Measurements from ENCODE around the gene VRTN. TPM values are rescaled to one million over a fixed set of nuclear protein-coding genes. Genes with fewer than 3 reads are reported as not detected.

VRTN gene
- polyA plus RNA-seq, 3 donors from 2014 or later, result not detected

DNA sequence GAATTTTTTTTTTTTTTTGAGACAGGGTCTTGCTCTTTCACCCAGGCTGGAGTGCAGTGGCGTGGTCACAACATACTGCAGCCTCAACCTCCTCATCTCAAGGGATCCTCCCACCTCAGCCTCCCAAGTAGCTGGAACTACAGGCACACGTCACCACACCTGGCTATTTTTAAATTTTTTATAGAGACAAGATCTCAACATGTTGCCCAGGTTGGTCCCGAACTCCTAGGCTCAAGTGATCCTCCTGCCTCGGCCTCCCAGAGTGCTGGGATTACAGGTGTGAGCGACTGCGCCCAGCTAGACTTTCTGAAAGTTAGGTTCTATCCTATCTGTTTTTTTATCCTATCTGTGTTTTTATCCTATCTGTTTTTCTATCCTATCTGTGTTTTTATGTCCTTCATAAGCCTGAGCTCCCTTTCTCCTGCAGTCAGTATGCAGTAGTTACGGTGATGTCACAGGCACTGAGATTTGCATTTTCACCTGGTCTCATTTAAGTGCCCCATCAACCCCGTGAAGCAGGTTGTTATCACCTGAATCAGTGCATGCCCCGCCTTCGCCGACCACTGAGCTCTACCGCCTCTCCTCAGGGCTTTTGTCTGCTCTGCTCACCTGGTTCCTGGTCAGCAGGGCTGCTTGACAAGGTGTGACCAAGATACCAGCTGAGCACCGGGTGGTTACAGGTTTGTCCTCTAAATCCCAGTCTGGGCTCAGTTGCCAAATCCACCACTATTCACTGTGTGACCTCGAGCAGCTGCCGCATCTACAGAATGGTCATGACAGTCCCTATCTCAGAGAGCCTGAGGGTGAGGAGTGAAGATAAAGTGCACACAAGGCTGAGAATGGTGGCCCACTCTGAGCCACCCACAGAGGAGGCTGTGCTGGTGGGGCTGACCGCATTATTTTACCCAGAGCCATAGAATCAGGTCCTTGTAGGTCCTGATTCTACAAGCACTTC is 44.6 kb downstream of the VRTN start:
- no peak overlapping the region for H3K27ac Mint-ChIP-seq
- no peaks in the 10 kb centered on the region for H3K4me1 Mint-ChIP-seq
- no peak for DNase-seq
- H3K9me3 Mint-ChIP-seq, result no peaks in the 10 kb centered on the region
- H3K36me3 Mint-ChIP-seq, result no peaks in the 10 kb centered on the region
- H3K27me3 Mint-ChIP-seq (ENCODE audit: low read depth in 3 of 3), result peaks cover 2 to 4% (median 2%) of the 10 kb centered on the region in 3 donors
- no peak overlapping the region for H3K4me3 Mint-ChIP-seq

DNA sequence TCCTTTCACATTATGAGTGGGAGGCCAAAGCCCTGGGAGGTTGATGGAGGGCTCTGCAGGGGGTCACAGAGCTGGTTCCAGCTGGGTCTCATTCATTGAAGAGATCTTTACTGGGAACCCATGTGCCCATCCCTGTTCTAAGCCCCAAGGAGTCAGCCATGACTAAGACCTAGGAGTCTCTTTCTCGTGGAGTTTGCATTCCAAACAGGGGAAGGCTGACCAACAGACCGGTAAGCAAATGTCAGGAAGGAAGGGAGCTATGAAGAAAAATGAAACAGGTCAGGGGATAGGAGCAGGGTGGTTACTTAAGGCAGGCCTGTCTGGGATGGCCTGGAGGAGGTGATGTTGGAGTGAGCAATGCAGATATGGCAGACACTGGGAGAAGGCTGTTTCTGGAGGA is 46.3 kb downstream of the VRTN start:
- H3K4me3 Mint-ChIP-seq, result no peak overlapping the region
- H3K27me3 Mint-ChIP-seq (ENCODE audit: low read depth in 3 of 3), result peaks cover 2 to 4% (median 2%) of the 10 kb centered on the region in 3 donors
- DNase-seq, result no peak
- no peaks in the 10 kb centered on the region for H3K9me3 Mint-ChIP-seq
- H3K36me3 Mint-ChIP-seq, result no peaks in the 10 kb centered on the region
- peaks cover 0 to 1% of the 10 kb centered on the region in 2 donors for H3K4me1 Mint-ChIP-seq
- no peak overlapping the region for H3K27ac Mint-ChIP-seq

DNA sequence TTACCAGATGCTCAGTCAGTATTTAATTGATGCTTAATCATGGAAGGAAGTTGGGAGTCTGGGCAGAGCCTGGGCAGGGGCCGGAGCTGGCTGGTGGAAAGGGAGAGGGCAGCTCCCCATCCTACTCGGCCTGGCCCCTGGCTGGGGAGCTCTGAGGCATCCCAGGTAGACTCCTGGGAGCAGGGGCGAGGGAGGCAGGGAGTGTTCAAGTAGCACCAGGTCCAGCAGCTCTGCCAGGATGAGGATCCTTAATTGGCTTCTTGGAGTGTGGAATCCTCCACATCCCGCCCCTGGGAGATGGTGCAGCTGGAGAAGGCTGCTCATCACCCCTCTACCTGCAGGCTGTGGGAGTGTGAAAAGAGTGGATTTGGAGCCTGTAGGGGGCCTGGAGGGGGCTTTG is 46.8 kb downstream of the VRTN start:
- H3K4me3 Mint-ChIP-seq, result no peak overlapping the region
- no peak for DNase-seq
- no peaks in the 10 kb centered on the region for H3K9me3 Mint-ChIP-seq
- H3K27ac Mint-ChIP-seq, result no peak overlapping the region
- peaks cover 1% of the 10 kb centered on the region in 2 donors for H3K4me1 Mint-ChIP-seq
- H3K36me3 Mint-ChIP-seq, result no peaks in the 10 kb centered on the region
- peaks cover 2 to 4% (median 2%) of the 10 kb centered on the region in 3 donors for H3K27me3 Mint-ChIP-seq (ENCODE audit: low read depth in 3 of 3)

DNA sequence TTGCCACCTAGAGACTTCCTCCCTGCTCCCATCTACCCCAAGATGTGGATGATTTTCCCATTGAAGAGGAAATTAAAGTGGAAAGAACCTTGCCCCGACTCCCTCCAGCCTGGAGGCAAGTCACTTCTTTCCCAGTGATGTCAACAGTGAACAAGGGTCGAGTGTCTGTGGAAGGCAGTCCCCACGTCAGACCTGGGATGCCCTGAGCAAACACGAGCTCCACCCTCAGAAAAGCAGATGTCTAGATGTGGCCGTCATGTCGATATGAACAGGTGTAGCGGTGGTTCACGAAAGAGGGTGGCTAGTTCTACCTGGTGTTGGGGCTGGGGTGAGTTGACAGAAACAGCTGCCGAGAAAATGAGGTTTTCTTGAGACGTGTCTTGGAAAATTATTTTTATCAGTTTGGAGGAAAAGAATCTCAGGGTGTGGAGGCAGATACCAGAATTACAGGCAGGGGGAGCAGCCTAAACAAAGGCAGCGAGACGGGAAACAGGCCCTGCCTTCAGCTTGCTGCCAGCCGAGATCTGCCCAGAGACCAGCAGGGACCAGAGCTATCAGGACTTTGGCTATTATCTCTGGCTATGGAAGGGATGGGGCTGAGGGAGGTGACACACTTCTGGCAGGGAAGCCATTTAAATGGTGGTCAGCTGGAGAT is 51.9 kb downstream of the VRTN start:
- Mint-ChIP-seq H3K4me3 (peak overlapping the region in 3 of 5 donors; percentile 20 to 56 (median 48)), H3K27ac (peak overlapping the region in 3 of 6 donors; percentile 6 to 45 (median 19)), H3K4me1 (peaks cover 26 to 31% of the 10 kb centered on the region in 2 donors), H3K9me3 (no peaks in the 10 kb centered on the region), H3K27me3 (ENCODE audit: low read depth in 3 of 3) (peaks cover 0 to 5% (median 3%) of the 10 kb centered on the region in 3 donors), H3K36me3 (no peaks in the 10 kb centered on the region)
- no peak for DNase-seq

DNA sequence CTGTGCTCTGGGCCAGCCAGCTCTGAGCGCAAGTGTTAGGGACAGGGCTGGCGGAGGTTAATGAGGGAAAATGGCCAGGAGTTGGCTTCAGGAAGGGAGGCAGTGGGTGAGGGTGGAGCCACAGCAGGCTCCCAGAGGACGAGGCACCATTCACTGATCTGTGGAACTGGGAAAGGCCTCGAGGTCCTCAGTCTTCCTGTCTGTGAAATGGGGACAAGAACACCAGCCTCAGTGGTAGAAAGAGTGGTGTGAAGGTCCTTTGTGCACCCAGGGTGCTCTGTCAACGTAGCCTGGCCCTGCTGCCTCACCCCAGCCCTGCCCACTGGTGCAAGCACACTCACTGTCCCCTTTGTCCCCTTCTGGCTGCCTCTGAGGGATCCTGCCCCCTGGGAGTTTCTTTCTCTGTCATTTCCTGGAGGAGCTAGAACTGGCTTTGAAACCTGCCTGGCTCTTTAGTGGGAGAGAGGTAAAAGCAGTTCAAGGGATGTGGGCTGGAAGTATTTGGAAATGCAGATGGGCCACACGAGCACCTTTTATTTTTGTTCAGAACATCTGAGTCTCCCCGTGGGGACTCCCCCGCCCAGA is 52.7 kb downstream of the VRTN start:
- H3K27me3 Mint-ChIP-seq (ENCODE audit: low read depth in 3 of 3), result peaks cover 0 to 9% (median 3%) of the 10 kb centered on the region in 3 donors
- H3K36me3 Mint-ChIP-seq, result no peaks in the 10 kb centered on the region
- peak overlapping the region; percentile 74 to 89 (median 86) for H3K27ac Mint-ChIP-seq
- H3K4me1 Mint-ChIP-seq, result peaks cover 27 to 31% of the 10 kb centered on the region in 2 donors
- no peak for DNase-seq
- no peaks in the 10 kb centered on the region for H3K9me3 Mint-ChIP-seq
- peak overlapping the region; percentile 58 to 81 (median 80) for H3K4me3 Mint-ChIP-seq

DNA sequence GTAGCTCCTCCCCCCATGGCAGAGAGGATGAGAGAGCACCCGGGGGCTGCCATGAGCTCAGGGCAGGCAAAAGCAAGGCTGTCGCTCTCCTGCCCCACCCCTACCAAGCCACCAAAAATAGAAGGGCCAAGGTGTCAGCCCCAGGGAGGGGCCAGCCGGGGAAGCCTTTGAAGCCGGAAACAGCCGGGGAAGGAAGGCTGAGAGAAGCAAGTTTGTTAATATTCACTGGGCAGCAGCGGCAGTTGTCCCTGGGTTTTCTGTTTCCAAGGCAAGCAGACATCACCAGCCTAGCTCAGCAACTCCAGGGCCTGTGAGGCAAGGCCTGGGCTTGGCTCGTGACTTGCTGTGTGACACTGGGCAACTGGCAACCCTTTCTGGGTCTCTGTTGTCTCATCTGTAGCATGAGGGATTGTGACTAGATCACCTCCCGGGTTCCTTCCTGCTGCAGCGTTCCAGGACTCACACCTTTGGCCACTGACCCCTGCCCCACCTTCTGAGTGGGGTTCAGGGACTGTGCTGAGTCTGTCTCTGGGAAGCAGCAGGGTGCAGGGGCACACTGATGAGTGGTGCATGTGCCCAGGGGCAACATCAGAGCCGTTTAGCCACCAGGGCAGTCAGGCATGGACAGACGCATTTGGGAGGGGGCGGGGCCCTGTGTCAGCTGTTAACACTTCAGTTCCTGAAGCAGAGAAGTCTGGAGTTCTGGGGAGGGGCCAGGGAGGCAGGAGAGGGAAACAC is 53.4 kb downstream of the VRTN start:
- Mint-ChIP-seq H3K9me3 (no peaks in the 10 kb centered on the region), H3K36me3 (no peaks in the 10 kb centered on the region), H3K27ac (peak overlapping the region; percentile 74 to 89 (median 86)), H3K4me3 (peak overlapping the region; percentile 58 to 81 (median 80)), H3K4me1 (peaks cover 27 to 31% of the 10 kb centered on the region in 2 donors), H3K27me3 (ENCODE audit: low read depth in 3 of 3) (peaks cover 0 to 9% (median 2%) of the 10 kb centered on the region in 3 donors)
- DNase-seq, result peak; percentile 52 to 58 (median 54)

DNA sequence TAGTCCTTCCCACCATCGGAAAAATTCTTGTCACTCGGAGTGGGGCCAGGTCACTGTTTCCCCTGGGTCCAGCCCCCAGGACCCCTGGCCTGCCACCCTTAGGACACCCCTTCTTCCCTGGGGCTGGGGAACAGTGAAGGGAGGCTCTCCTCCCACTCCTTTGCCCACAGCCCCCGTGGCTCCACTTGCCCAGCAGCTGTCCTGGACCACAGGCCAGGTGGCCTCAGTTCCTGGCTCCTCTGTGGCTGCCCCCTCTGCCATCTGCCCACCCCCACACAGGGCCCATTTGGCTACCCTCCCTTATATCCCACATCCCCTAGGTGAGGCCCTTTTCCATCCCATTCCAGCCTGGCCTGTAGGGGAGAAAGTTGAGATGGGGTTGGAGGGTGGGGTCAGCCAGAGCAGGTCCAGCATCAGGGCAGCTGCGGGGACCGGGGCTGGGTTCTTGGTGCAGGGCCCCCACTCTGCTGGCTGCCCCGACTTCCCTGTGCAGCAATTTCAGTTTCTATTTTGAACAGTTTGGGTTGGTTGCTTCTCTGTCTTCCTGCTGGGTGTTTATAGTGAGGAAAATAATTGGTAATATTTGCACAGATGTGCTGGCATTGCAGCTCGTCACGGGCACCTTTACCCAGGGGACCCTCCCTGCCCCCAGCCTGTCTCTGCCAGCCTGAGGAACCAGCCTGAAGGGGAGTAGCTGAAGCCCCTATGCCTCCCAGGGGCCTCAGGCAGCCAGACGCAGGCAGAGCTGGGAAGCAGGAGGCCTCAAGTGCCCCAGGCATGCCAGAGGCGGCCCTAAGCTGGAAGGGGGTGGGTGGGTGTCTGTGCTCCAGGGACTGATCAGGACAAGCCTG is 54.4 kb downstream of the VRTN start:
- no peak for DNase-seq
- Mint-ChIP-seq H3K4me1 (peaks cover 27 to 31% of the 10 kb centered on the region in 2 donors), H3K27me3 (ENCODE audit: low read depth in 3 of 3) (peaks cover 0 to 9% (median 2%) of the 10 kb centered on the region in 3 donors), H3K36me3 (no peaks in the 10 kb centered on the region), H3K9me3 (no peaks in the 10 kb centered on the region), H3K4me3 (peak overlapping the region; percentile 28 to 81 (median 78)), H3K27ac (peak overlapping the region; percentile 19 to 89 (median 68))

DNA sequence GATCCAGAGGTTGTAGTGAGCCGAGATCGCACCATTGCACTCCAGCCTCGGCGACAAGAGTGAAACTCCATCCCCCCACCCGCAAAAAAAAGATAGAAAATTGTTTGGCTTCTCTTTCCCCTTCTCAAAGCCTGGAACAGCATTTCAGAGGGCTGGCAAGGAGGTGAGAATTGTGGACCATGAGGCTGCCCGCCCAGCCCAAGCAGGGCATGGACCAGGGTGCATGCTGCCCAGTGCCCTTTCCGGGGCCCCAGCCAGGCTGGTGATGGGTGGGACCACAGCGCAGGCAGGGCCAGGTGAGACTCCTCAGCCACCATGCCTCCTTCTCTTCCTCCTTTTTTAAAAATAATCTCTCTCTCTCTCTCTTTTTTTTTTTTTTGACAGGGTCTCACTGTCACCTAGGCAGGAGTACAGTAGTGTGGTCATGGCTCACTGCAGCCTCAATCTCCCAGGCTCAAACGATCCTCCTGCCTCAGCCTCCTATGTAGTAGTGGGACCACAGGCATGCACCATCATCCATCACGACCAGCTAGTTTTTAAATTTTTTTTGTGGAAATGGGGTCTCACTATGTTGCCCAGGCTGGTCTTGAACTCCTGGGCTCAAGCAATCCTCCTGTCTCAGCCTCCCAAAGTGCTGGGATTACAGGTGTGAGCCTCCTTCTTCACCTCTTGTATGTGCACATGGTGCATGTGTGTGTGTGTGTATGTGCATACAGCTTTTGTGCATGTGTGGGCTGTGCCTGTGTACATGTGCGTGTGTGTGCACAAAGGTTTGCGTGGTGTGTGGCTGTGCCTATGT is 55.5 kb downstream of the VRTN start:
- Mint-ChIP-seq H3K36me3 (no peaks in the 10 kb centered on the region), H3K27ac (peak overlapping the region in 1 of 6 donors; percentile 71), H3K27me3 (ENCODE audit: low read depth in 3 of 3) (peaks cover 0 to 9% (median 2%) of the 10 kb centered on the region in 3 donors), H3K4me3 (no peak overlapping the region), H3K4me1 (peaks cover 27 to 31% of the 10 kb centered on the region in 2 donors), H3K9me3 (no peaks in the 10 kb centered on the region)
- no peak for DNase-seq

DNA sequence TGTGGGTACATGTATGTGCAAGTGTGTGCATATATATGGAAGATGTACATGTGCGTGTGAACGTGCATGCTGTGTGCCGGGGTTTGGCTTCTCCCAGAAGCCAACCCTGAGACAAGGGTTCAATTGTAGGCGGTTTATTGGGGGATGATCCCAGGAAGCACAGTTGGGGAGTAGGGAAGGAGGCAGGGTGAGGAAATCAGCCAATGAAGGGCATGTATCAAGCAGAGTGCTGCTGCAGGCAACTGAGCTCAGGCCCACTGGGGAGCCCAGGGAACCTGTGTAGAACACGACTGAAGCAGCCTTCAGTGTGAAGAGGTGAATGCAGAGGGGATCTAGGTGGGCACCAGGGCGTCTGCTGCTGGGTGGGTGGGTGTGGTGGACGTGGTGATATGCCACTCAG is 56.2 kb downstream of the VRTN start:
- peak overlapping the region in 1 of 6 donors; percentile 71 for H3K27ac Mint-ChIP-seq
- no peak overlapping the region for H3K4me3 Mint-ChIP-seq
- no peaks in the 10 kb centered on the region for H3K36me3 Mint-ChIP-seq
- no peaks in the 10 kb centered on the region for H3K9me3 Mint-ChIP-seq
- no peak for DNase-seq
- H3K4me1 Mint-ChIP-seq, result peaks cover 26 to 31% of the 10 kb centered on the region in 2 donors
- H3K27me3 Mint-ChIP-seq (ENCODE audit: low read depth in 3 of 3), result peaks cover 0 to 11% (median 2%) of the 10 kb centered on the region in 3 donors

DNA sequence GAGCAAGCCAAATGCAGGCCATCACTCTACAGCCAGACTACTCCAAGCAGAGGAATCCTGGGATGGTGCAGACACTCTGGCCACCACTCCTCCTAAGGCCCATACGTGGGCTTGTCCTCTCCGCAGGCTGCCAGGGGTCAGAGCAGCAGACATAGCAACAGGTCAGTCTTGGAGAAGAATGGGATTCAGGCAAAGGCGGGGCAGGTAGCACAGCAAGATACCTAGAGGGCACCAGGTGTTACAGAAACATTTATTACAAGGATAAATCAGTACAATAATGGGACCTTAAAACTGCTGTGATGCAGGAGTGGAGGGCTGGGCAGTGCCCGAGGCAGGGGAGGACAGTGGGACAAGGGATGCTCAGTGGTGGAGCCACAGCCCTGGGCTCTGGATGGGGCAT is 57.4 kb downstream of the VRTN start:
- Mint-ChIP-seq H3K27ac (no peak overlapping the region), H3K4me3 (no peak overlapping the region), H3K36me3 (no peaks in the 10 kb centered on the region), H3K27me3 (ENCODE audit: low read depth in 3 of 3) (peaks cover 3 to 7% (median 5%) of the 10 kb centered on the region in 3 donors), H3K9me3 (no peaks in the 10 kb centered on the region), H3K4me1 (peaks cover 24 to 26% of the 10 kb centered on the region in 2 donors)
- no peak for DNase-seq

DNA sequence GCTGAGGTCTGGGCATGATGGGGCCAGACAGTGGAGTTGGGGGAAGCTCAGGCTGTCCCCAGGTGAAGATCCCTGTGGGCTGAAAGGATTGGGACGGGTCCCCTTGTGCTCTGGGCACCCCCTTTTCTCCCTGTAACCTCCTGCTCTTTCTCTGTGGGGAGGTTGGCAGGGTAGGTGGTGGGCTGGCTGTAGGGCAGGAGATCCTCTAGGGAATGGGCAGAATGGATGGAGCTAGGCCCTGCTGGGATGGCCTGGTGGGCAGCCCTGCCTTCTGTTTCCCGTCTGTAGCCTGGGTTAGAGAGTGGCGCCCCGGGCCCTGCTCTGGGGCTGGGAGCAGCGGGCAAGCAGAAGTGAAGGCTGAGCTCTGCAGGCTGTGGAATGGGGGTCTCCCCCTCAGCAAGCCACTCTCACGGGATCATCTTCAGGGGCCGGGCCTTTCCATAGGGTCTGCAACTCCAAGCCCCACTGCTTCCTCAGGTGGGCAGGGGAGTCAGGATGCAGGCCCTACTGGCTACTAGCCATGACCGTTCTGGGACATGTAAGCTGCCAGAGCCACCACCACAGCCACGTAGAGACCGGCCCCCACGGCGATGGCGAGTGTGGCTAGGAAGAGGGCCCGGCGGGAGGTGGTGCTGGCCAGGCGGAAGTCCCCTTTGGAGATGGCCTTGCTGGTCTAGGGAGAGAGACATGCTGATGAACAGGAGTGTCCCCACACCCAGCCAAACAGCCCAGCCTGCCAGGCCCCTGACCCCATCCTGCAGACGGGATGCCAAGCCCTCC is 58.9 kb downstream of the VRTN start:
- H3K4me1 Mint-ChIP-seq, result peaks cover 9 to 10% of the 10 kb centered on the region in 2 donors
- no peak for DNase-seq
- no peaks in the 10 kb centered on the region for H3K9me3 Mint-ChIP-seq
- no peak overlapping the region for H3K27ac Mint-ChIP-seq
- peaks cover 3 to 7% (median 4%) of the 10 kb centered on the region in 3 donors for H3K27me3 Mint-ChIP-seq (ENCODE audit: low read depth in 3 of 3)
- no peak overlapping the region for H3K4me3 Mint-ChIP-seq
- H3K36me3 Mint-ChIP-seq, result no peaks in the 10 kb centered on the region
